SW480 (cell line): Measurements from ENCODE around the gene SLX4.

Experiments
- DNase-seq: peaks from one replicate; pipeline ENCODE4 v3.0.0-alpha.2; 2016; ENCODE audit warnings: low spot score

The SLX4 gene

GRCh38 chr16:3601614-3602319 is 9.6 kb downstream of the SLX4 start:
- DNase-seq: no peak

GRCh38 chr16:3599922-3600321 is 11.5 kb downstream of the SLX4 start:
- no peak for DNase-seq

- no peak for DNase-seq
Measured at GRCh38 chr16:3599121-3599520, 12.3 kb downstream of the SLX4 start.

- no peak for DNase-seq
Measured at GRCh38 chr16:3598236-3598635, 13.2 kb downstream of the SLX4 start.

GRCh38 chr16:3597676-3598075 is 13.7 kb downstream of the SLX4 start:
- no peak for DNase-seq

GRCh38 chr16:3597226-3597625 is 14.2 kb downstream of the SLX4 start:
- DNase-seq: no peak

GRCh38 chr16:3596101-3596861 is 15.1 kb downstream of the SLX4 start:
- no peak for DNase-seq

GRCh38 chr16:3595521-3596021 is 15.8 kb downstream of the SLX4 start:
- no peak for DNase-seq

- DNase-seq: no peak
Measured at GRCh38 chr16:3595110-3595486, 16.3 kb downstream of the SLX4 start.

- no peak for DNase-seq
Measured at GRCh38 chr16:3594316-3595109, 16.9 kb downstream of the SLX4 start.

GRCh38 chr16:3592559-3592958 is 18.8 kb downstream of the SLX4 start:
- DNase-seq: no peak

- DNase-seq: no peak
Measured at GRCh38 chr16:3591991-3592390, 19.4 kb downstream of the SLX4 start.

GRCh38 chr16:3591436-3591803 is 20.0 kb downstream of the SLX4 start:
- DNase-seq: no peak

GRCh38 chr16:3590736-3591435 is 20.5 kb downstream of the SLX4 start:
- no peak for DNase-seq

GRCh38 chr16:3589991-3590701 is 21.3 kb downstream of the SLX4 start:
- DNase-seq: no peak

- DNase-seq: no peak
Measured at GRCh38 chr16:3589441-3589921, 21.9 kb downstream of the SLX4 start.

GRCh38 chr16:3589001-3589400 is 22.4 kb downstream of the SLX4 start:
- no peak for DNase-seq

GRCh38 chr16:3587547-3588110 is 23.8 kb downstream of the SLX4 start:
- DNase-seq: no peak

- no peak for DNase-seq
Measured at GRCh38 chr16:3584412-3584811, 27.0 kb downstream of the SLX4 start.

GRCh38 chr16:3583303-3584038 is 27.9 kb downstream of the SLX4 start:
- no peak for DNase-seq
